Peyer's patch (tissue), 4 donors: ENCODE measurements around the gene ZNF222. TPM values are rescaled to one million over a fixed set of nuclear protein-coding genes. Genes with fewer than 3 reads are reported as not detected.
A peak's percentile ranks its signal among the peaks of the same experiment; 100 is the strongest.

Experiments used
- DNase-seq, 3 donors: peaks; one replicate each; pipeline ENCODE4 v3.0.0-alpha.2; 2017 to 2019
- H3K27ac ChIP-seq, 4 donors: fragments of 200-600 bp; sonication (generic); one replicate each; pipeline ENCODE4 v1.5.1; 2016 to 2019
- H3K27me3 ChIP-seq, 2 donors: fragments of 200-600 bp; sonication (generic); one replicate each; pipeline ENCODE4 v1.5.1; 2019
- H3K36me3 ChIP-seq, 3 donors: fragments of 200-600 bp; sonication (generic); one replicate each; pipeline ENCODE4 v1.5.1; 2016 to 2019
- H3K4me1 ChIP-seq, 4 donors: fragments of 200-600 bp; sonication (generic); one replicate each; pipeline ENCODE4 v1.5.1; 2016 to 2019
- H3K4me3 ChIP-seq, 4 donors: fragments of 200-600 bp; sonication (generic); 1 replicate in 3 of 4; 2 replicates in 1 of 4; pipeline ENCODE4 v1.5.1; 2016 to 2019; ENCODE audit warnings: mild to moderate bottlenecking in 1 of 4
- H3K9me3 ChIP-seq, 4 donors: fragments of 200-600 bp; sonication (generic); one replicate each; pipeline ENCODE4 v1.5.1; 2016 to 2019; ENCODE audit warnings: mild to moderate bottlenecking in 1 of 4
- POLR2A ChIP-seq, 2 donors: fragments of 450-650 bp; IDR thresholded peaks; one replicate each; pipeline ENCODE4 v1.5.1; 2017; ENCODE audit warnings: antibody characterized with exemption in 2 of 2, mild to moderate bottlenecking in 2 of 2, moderate library complexity in 2 of 2
- total RNA-seq, 4 donors: library from RNA; depleted of rRNA; stranded (reverse); fragments of >200 nt; gene quantifications; one replicate each; pipeline ENCODE4 v1.1.0, GENCODE V29; 2016
- TF ChIP-seq, protein P1 (sequence below), 6 experiments: fragments of 450-650 bp in 4 of 6; fragments of 200-600 bp in 2 of 6; sonication (generic) in 1 of 6; IDR thresholded peaks; one replicate each; pipeline ENCODE4 v1.5.1; 2017 to 2019; ENCODE audit warnings: antibody characterized with exemption in 6 of 6, mild to moderate bottlenecking in 3 of 6, moderate library complexity in 1 of 6

The ZNF222 gene
- total RNA-seq, 4 donors from 2014 or later: 3.0 to 10.7 (median 3.5) TPM; not detected in 1

- Histone ChIP-seq H3K27ac (no peak overlapping the region), H3K27me3 (no peaks in the 10 kb centered on the region), H3K4me3 (no peak overlapping the region), H3K4me1 (peaks cover 0 to 7% (median 1%) of the 10 kb centered on the region in 4 donors), H3K9me3 (peaks cover 0 to 42% (median 12%) of the 10 kb centered on the region in 4 donors), H3K36me3 (peaks cover 0 to 59% (median 15%) of the 10 kb centered on the region in 3 donors)
- no peak for DNase-seq
- TF ChIP-seq POLR2A (IDR thresholded peaks at IDR 0.05): no peak
- TF ChIP-seq, protein P1, sequence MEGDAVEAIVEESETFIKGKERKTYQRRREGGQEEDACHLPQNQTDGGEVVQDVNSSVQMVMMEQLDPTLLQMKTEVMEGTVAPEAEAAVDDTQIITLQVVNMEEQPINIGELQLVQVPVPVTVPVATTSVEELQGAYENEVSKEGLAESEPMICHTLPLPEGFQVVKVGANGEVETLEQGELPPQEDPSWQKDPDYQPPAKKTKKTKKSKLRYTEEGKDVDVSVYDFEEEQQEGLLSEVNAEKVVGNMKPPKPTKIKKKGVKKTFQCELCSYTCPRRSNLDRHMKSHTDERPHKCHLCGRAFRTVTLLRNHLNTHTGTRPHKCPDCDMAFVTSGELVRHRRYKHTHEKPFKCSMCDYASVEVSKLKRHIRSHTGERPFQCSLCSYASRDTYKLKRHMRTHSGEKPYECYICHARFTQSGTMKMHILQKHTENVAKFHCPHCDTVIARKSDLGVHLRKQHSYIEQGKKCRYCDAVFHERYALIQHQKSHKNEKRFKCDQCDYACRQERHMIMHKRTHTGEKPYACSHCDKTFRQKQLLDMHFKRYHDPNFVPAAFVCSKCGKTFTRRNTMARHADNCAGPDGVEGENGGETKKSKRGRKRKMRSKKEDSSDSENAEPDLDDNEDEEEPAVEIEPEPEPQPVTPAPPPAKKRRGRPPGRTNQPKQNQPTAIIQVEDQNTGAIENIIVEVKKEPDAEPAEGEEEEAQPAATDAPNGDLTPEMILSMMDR (IDR thresholded peaks at IDR 0.05): no peak
Measured at GRCh38 chr19:44007473-44007872, 17.7 kb upstream of the ZNF222 start.

DNA sequence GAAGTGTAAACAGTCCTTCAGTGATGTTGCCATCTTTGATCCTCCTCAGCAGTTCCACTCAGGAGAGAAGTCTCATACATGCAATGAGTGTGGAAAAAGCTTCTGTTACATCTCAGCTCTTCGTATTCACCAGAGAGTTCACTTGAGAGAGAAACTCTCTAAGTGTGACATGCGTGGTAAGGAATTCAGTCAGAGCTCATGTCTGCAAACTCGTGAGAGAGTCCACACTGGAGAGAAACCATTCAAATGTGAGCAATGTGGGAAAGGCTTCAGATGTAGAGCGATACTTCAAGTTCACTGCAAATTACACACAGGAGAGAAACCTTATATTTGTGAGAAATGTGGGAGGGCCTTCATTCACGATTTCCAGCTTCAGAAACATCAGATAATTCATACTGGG is 14.7 kb upstream of the ZNF222 start:
- Histone ChIP-seq H3K36me3 (peaks cover 0 to 59% (median 15%) of the 10 kb centered on the region in 3 donors), H3K9me3 (peaks cover 0 to 60% (median 12%) of the 10 kb centered on the region in 4 donors), H3K27ac (no peak overlapping the region), H3K4me3 (no peak overlapping the region), H3K27me3 (no peaks in the 10 kb centered on the region), H3K4me1 (no peaks in the 10 kb centered on the region)
- DNase-seq: no peak
- TF ChIP-seq, protein P1 (IDR thresholded peaks at IDR 0.05): no peak
- TF ChIP-seq POLR2A (IDR thresholded peaks at IDR 0.05): no peak

GRCh38 chr19:44019498-44019897 is 5.7 kb upstream of the ZNF222 start:
- Histone ChIP-seq H3K27me3 (no peaks in the 10 kb centered on the region), H3K36me3 (no peaks in the 10 kb centered on the region), H3K9me3 (peaks cover 0 to 3% (median 0%) of the 10 kb centered on the region in 4 donors), H3K4me3 (no peak overlapping the region), H3K27ac (no peak overlapping the region), H3K4me1 (no peaks in the 10 kb centered on the region)
- DNase-seq: no peak
- TF ChIP-seq, protein P1 (IDR thresholded peaks at IDR 0.05): no peak
- TF ChIP-seq POLR2A (IDR thresholded peaks at IDR 0.05): no peak

DNA sequence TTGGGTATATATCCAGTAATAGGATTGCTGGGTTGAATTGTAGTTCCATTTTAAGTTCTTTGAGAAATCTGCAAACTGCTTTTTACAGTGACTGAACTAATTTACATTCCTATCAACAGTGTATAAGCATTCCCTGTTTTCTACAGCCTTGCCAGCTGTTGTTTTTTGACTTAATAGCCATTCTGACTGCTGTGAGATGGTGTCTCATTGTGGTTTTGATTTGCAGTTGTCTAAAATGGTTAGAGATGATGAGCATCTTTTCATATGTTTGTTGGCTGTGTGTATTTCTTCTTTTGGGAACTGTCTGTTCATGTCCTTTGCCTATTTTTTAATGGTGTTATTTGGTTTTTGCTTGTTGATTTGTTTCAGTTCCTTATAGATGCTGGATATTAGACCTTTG is 4.0 kb upstream of the ZNF222 start:
- H3K9me3 ChIP-seq: no peaks in the 10 kb centered on the region
- H3K36me3 ChIP-seq: no peaks in the 10 kb centered on the region
- no peak overlapping the region for H3K27ac ChIP-seq
- peaks cover 0 to 6% (median 0%) of the 10 kb centered on the region in 4 donors for H3K4me1 ChIP-seq
- TF ChIP-seq, protein P1 (IDR thresholded peaks at IDR 0.05): no peak
- TF ChIP-seq POLR2A (IDR thresholded peaks at IDR 0.05): no peak
- H3K4me3 ChIP-seq: no peak overlapping the region
- no peaks in the 10 kb centered on the region for H3K27me3 ChIP-seq
- DNase-seq: no peak

DNA sequence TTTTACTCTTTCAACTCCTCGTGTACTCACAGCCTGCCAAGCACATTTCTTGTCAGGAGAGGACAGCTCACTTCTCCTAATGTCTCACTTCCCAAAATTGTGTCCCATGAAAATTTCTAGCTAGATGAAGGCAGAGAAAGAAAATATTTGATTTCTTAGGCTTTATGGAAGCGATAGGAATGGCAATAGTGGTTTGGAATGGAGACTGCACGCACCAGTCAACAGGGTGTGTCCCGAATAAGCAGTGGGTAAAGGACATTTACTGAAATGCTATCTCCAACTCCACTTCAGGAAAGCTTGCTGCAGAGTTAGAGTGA is 321 bp upstream of the ZNF222 start:
- Histone ChIP-seq H3K4me3 (peak overlapping the region; percentile 61 to 96 (median 72)), H3K4me1 (peaks cover 0 to 7% (median 0%) of the 10 kb centered on the region in 4 donors), H3K36me3 (peaks cover 0 to 34% (median 0%) of the 10 kb centered on the region in 3 donors), H3K27me3 (no peaks in the 10 kb centered on the region), H3K9me3 (peaks cover 0 to 22% (median 0%) of the 10 kb centered on the region in 4 donors), H3K27ac (peak overlapping the region in 2 of 4 donors; percentile 13 to 52)
- TF ChIP-seq, protein P1 (IDR thresholded peaks at IDR 0.05): no peak
- TF ChIP-seq POLR2A (IDR thresholded peaks at IDR 0.05): no peak
- DNase-seq: no peak

- Histone ChIP-seq H3K4me1 (peaks cover 0 to 7% (median 0%) of the 10 kb centered on the region in 4 donors), H3K27ac (no peak overlapping the region), H3K36me3 (peaks cover 0 to 51% (median 0%) of the 10 kb centered on the region in 3 donors), H3K4me3 (no peak overlapping the region), H3K9me3 (peaks cover 0 to 40% (median 6%) of the 10 kb centered on the region in 4 donors), H3K27me3 (no peaks in the 10 kb centered on the region)
- DNase-seq: no peak
- TF ChIP-seq, protein P1 (IDR thresholded peaks at IDR 0.05): no peak
- no peak for TF ChIP-seq POLR2A (IDR thresholded peaks at IDR 0.05)
Measured at GRCh38 chr19:44026622-44027021, 1.4 kb downstream of the ZNF222 start.
